ENCODE measurements around the gene CORO1C.

The CORO1C gene

DNA sequence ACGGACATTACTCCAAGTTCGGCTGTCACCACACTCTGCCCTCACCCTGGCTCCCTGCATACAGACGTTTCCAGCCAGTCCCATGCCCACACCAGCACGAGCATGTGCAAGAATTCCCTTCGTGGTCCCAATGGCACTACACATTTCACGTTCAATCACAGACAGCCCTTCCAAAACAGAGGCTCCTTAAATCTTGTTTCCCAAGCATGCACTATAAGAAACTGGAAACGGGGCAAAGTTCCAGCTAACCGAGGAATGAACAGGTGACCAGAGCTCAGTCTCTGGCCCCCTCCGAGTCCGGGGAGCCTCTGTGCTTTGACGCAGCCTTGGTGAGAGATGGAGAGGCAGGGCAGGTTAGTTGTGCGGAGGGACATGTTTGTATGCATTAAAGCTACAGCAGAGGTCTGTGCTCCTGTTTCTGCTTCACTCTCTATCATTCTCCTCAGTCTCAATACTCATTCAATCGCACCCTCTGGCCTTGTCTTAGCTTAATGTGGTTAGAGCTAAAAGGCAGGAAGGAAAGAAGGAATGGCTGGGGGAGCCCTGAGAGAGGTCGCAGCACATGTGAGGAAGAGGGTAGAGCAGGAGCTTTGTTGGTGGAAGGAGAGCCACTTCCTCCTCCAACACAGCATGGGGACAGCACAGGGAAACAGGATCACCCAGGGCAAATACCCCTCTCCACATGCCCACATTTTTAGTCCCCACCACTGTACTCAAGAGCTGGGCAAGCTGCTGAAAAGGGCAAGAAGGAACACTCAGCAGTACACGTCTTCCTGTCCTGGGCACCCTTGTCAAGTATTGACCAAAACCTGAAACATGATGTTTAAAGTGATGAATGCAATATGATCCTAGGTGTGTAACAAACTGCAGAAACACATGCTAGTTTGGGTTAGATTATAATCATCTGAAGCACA is 85.4 kb downstream of the CORO1C start:
- H3K27ac ChIP-seq (ENCODE audit: low read length), result no peak overlapping the region
- H3K36me3 ChIP-seq (replicated peaks; ENCODE audit: low read depth, low read length), result peaks cover 45% of the 10 kb centered on the region

DNA sequence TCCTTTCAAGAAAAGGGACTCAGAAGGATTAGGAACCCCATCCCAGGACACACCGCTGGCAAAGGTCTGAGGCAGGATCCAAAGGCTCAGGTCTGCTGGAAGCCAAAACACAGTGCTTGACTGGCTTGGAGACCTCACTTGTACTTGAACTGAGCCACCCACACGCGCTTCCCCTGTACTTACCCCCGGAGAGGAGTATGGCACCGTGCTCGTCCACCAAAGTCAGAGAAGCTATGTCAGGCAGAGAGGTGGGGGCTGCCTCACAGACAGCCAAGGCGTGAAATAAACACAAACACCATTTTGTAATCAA is 86.6 kb downstream of the CORO1C start:
- H3K9ac ChIP-seq (ENCODE audit: low read length), result no peak overlapping the region
- H3K4me2 ChIP-seq (ENCODE audit: low read length), result no peak overlapping the region
- no peaks in the 10 kb centered on the region for H3K79me2 ChIP-seq (ENCODE audit: low read length)
- no peak overlapping the region for H3K27ac ChIP-seq (ENCODE audit: low read length)
- H3K27me3 ChIP-seq (ENCODE audit: low read depth, low read length), result no peaks in the 10 kb centered on the region
- no peak overlapping the region for H3K4me3 ChIP-seq (ENCODE audit: low read length)
- H3K36me3 ChIP-seq (replicated peaks; ENCODE audit: low read depth, low read length), result peaks cover 40% of the 10 kb centered on the region
- H3K9me3 ChIP-seq (ENCODE audit: insufficient read depth, low read length), result no peaks in the 10 kb centered on the region
- no peak for TF ChIP-seq EZH2phosphoT487 (IDR thresholded peaks at IDR 0.05; ENCODE audit: low read depth)
- TF ChIP-seq, protein P1, sequence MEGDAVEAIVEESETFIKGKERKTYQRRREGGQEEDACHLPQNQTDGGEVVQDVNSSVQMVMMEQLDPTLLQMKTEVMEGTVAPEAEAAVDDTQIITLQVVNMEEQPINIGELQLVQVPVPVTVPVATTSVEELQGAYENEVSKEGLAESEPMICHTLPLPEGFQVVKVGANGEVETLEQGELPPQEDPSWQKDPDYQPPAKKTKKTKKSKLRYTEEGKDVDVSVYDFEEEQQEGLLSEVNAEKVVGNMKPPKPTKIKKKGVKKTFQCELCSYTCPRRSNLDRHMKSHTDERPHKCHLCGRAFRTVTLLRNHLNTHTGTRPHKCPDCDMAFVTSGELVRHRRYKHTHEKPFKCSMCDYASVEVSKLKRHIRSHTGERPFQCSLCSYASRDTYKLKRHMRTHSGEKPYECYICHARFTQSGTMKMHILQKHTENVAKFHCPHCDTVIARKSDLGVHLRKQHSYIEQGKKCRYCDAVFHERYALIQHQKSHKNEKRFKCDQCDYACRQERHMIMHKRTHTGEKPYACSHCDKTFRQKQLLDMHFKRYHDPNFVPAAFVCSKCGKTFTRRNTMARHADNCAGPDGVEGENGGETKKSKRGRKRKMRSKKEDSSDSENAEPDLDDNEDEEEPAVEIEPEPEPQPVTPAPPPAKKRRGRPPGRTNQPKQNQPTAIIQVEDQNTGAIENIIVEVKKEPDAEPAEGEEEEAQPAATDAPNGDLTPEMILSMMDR (IDR thresholded peaks at IDR 0.05; ENCODE audit: low read depth, low read length), result no peak
- no peaks in the 10 kb centered on the region for H4K20me1 ChIP-seq (ENCODE audit: insufficient read depth, low read length)
- no peak overlapping the region for H2AFZ ChIP-seq (ENCODE audit: low read depth, low read length)
- H3K4me1 ChIP-seq (ENCODE audit: low read length), result peaks cover 36% of the 10 kb centered on the region

More for the DNA sequence above, 85.4 kb downstream of the CORO1C start:
- Histone ChIP-seq H3K79me2 (ENCODE audit: low read length) (no peaks in the 10 kb centered on the region), H4K20me1 (ENCODE audit: insufficient read depth, low read length) (no peaks in the 10 kb centered on the region), H3K4me1 (ENCODE audit: low read length) (peaks cover 25% of the 10 kb centered on the region), H3K9me3 (ENCODE audit: insufficient read depth, low read length) (no peaks in the 10 kb centered on the region), H3K9ac (ENCODE audit: low read length) (no peak overlapping the region), H3K4me2 (ENCODE audit: low read length) (no peak overlapping the region), H2AFZ (ENCODE audit: low read depth, low read length) (no peak overlapping the region), H3K27me3 (ENCODE audit: low read depth, low read length) (no peaks in the 10 kb centered on the region), H3K4me3 (ENCODE audit: low read length) (no peak overlapping the region)
- no peak for TF ChIP-seq EZH2phosphoT487 (IDR thresholded peaks at IDR 0.05; ENCODE audit: low read depth)
- TF ChIP-seq, protein P1 (IDR thresholded peaks at IDR 0.05; ENCODE audit: low read depth, low read length), result no peak

DNA sequence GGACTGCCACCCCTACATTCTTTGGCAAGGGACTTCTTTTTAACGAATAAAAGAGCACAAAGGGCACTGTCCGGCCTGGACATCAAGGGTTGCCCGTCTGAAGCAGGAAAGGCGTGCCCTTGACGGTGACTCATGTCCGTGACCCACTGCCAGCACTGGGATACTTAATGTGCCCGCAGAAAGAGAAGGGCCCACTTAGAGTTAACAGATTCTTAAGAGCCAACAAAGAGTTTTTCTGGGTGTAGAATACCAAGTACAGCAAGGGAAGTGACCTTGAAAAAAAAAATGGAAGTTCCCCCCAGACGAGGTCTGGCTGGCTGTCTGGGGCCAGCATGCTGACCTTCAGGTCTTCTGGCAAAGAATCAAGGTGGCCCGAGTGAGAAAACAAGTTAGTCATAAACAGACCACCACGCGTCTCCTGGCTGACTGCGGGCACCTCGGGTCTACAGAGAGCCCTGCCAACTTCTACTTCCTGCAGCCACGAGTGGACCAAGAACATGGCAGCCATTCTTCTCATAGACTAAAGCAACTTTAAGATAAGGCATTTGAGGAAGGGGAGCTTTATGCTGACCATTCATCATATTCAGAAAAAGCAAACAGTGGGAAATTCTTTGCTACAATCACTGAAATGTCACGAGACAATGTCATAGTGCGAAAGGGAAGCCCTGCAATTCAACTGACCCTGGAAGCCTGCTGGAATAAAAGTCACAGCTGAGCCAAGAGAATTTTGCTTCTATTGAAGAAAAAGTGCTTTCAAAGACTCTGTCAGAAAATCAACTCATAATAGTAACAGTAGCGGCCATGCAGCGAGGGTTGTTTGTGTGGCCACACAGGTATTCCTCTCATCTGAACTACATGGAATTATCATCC is 87.1 kb downstream of the CORO1C start:
- no peak overlapping the region for H3K27ac ChIP-seq (ENCODE audit: low read length)
- H3K79me2 ChIP-seq (ENCODE audit: low read length), result no peaks in the 10 kb centered on the region
- no peak overlapping the region for H3K9ac ChIP-seq (ENCODE audit: low read length)
- no peak overlapping the region for H3K4me2 ChIP-seq (ENCODE audit: low read length)
- no peaks in the 10 kb centered on the region for H4K20me1 ChIP-seq (ENCODE audit: insufficient read depth, low read length)
- no peaks in the 10 kb centered on the region for H3K27me3 ChIP-seq (ENCODE audit: low read depth, low read length)
- TF ChIP-seq, protein P1 (IDR thresholded peaks at IDR 0.05; ENCODE audit: low read depth, low read length), result no peak
- no peak for TF ChIP-seq EZH2phosphoT487 (IDR thresholded peaks at IDR 0.05; ENCODE audit: low read depth)
- H3K4me3 ChIP-seq (ENCODE audit: low read length), result no peak overlapping the region
- no peak overlapping the region for H2AFZ ChIP-seq (ENCODE audit: low read depth, low read length)
- H3K4me1 ChIP-seq (ENCODE audit: low read length), result peaks cover 42% of the 10 kb centered on the region
- H3K36me3 ChIP-seq (replicated peaks; ENCODE audit: low read depth, low read length), result peaks cover 34% of the 10 kb centered on the region
- no peaks in the 10 kb centered on the region for H3K9me3 ChIP-seq (ENCODE audit: insufficient read depth, low read length)
